Stimulated activated CD4-positive, alpha-beta T cell treated with anti-CD3 and anti-CD28 coated beads, Interleukin-15, amount 100 ng/mL, for 48 hours (primary cell): ENCODE measurements around the gene GPR148.

ENCODE experiments used
- DNase-seq, 2 donors: peaks; one replicate each; pipeline ENCODE4 v3.0.0-alpha.2; 2020; ENCODE audit warnings: low read depth in 2 of 2

GPR148 gene

DNA sequence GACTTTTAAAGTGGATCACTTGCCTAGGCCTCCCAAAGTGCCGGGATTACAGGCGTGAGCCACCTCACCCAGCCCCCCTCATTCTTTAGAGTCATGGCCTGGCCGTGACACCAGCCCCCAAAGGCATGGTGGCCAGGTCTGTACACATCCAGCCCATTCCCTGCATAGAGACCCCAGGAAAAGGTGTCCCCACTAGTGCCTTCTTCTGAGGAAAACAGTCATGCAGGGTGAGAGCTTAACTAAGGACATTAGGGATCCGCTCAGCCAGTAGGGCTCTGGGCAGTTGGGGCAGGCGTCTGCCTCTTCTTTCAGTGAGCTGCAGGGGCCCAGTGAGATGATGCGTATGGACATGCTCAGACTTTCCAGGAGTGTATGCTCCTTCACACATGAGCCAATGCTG, 20.8 kb downstream of the GPR148 start:
- DNase-seq: no peak

- no peak for DNase-seq
Measured at GRCh38 chr2:130754811-130755210, 25.9 kb downstream of the GPR148 start.

DNA sequence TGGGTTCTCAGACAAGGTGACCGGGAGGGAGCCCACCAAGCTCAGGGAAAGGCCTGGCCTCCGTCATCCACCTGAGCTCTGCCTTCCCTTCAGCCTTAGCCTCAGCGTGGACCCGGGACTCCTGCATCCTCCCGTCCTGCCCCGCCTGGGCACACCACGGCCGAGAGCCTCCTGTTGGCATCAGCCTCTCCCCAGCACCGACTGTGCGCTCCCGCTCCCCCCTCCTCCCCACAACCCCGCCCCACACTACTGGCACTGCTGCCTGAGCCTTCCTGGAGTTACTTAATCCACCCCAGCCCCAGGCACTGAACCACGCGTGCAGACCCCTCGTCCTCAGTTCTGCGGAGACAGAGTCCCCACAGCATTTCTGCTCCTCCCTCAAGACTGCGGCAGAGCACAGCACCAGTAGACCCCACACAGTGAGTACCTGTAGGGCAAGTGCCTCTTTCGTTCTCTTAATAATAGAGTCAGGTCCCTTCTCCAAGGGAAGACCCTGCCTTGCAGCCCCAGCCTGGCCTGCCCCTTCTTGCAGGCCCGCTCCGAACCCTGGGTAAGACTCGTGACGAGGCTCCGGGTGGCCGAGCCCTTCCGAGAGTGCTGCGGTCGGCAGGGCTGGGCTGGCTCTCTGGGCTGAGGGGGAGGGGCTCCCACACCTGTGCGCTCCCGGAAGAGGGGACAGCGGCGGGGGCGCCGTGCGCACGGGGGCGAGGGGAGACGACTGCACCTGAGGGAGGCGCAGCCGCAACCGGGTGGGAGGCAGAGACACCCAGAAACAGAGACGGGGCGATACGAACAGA, 26.6 kb downstream of the GPR148 start, which contains the start of gene AMER3:
TSS of gene AMER3 (plus strand) at position 285 of the 797 bp plus-strand sequence. CDS start 6,533 bp downstream, outside the sequence.
- DNase-seq: no peak

DNA sequence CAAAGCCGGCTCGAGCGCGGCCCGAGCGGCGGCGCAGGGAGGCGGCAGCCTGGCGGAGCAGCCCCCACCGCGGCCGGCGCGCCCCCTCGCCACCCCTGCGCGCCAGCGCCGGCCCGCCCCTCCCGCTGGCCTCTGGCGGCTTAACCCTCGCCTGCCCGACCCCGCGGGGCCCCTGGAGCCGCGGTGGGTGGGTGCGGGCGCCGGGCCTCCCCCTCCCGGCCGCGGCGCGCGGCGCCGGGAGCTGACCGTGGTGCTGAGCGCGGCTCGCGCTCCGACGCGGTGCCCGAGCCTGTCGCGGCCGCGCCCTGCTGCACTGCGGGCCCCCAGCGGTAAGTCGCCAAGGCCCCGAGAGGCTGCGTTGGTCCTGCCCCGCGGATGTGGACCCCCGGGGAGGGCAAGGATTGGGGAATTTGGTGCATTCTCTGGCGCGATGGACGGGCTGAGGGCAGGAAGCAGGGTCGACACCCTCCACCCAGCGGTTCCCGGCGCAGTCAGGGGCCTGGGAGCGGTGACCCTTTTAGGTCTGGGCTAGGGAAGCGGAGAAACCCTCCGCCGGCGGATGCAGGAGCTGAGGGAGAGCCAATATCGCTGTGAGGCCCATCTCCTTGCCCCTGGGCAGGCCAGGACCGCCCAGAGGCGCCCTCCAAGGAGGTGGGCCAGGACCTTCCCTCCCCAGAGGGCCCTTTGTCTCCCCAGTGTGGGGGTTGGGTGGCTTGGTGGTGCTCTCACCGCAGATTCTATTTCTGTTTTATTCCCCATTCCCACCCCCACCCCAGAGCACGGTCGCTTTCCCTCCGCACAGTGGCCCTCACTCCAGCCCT, 27.4 kb downstream of the GPR148 start:
- peak in 1 of 2 donors; percentile 11 for DNase-seq

GRCh38 chr2:130756874-130757668, 28.2 kb downstream of the GPR148 start:
- no peak for DNase-seq

DNA sequence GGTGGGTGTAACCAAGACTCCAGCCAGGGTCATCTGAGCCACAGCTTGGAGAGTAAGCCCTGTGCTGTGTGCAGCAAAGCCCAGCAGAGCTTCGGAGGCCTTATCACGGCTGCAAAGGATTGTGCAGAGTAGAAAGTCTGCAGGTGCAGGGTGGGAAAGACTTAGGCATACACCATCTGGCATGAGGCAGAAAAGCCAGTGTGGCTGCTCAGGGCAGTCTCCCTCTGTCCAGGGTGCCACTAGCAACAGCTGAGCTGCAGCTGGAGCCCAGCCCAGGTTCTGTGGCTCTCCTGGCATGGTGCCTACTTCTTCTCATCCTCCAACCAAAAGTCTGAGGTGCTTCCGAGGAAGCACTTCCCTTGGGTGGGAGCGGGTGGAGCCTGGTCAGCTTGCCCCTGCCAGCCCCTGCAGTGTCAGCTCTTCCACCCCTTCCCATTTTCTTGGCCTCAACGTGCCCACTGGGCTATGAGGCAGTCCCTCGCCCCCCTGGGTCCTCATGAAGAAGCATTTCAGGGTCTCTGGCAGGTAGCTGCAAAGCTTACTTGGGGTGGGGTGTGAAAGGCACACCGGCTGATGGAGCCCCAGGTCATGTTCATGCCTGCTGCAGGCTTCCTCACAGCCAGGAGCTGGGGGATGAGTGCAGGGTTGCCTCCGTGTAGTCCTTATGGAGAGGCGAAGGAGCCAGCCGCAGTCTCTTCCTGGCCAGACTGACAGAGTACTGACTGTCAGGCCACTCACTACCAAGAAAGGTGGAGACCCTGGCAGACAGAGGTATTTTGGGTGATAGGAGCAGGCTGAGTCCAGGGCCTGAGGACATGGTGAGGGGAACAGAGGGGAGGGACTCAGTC, 31.3 kb downstream of the GPR148 start:
- no peak for DNase-seq

DNA sequence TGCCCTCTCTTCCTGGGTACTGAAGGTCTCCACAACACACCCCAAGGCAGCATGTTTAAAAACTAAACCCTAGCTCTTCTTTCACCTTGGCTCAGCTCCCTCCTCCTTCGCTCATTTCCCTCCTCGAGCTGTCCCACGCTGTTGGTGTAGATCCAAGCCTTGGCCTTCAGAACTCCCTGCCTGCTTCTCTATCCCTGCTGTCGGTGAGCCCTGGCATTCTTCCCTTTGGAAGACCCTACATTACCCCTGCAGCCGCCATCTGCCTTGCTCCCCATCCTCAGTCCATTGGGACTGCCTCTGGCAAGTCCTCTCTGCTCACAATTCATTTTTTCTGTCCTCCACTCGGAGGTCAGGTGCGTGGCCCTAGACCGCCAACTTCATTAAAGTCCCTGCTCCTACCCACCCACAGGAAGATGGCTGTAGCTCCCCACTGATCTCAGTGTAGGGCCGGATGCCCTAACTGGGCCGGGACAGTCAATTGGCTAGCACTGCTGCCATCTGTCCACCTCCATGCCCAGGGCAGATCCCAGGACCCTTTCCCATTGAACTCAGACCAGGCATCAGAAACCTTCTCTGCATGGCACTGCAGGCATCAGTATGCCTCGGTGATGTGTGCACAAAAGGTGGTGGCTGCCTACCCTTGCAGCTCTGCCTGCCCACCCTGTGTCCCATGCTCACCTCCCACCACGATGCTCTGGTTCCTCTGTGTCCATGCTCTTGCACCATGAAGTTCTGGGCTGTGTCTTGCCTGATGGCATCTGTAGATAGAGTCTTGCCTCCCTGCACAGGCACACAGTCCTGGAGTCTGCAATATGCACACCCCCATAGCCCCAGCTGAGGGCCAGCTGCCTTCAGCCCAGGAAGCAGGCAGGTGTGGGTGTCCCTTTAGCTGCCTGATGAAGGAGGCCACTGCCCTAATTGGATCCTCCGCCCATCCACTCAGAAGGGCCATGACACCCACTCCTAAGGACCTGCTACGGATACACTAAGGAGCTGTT, 32.2 kb downstream of the GPR148 start:
- no peak for DNase-seq

DNA sequence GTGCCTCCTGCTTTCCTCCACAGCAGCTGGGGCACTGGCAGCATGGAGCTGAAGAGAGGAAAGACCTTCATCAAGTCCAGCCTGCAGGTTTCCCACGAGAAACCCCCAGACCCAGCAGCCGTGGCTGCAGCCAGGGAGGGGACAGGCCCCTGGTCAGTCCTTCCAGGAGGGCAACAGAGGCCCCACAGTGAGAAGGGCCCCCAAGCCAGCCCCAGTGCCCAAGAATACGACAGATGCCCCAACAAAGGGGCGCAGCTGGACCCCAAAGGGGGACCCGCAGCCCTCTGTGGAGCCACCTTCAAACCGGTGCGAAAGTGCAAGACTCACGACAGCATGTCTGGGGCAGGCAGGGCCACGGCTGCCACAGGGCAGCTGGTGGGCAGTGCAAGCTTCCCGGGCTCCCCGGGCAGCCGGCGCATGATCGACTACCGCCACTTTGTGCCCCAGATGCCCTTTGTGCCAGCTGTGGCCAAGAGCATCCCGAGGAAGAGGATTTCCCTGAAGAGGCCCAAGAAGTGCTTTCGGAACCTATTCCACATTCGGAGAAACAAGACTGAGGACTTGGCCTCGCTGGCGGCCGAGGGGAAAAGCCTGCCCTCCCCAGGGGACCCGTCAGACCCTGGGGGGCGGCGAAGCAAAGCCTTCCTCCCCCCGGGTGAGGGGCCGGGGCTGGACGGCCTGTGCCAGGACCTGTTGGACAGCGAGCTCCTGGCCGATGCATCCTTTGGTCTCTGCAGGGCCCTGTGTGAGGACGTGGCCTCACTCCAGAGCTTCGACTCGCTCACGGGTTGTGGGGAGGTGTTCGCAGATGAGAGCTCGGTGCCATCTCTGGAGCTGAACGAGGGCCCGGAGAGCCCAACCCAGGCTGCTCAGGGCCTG, 33.4 kb downstream of the GPR148 start:
- DNase-seq: no peak

GRCh38 chr2:130762910-130763385, 34.1 kb downstream of the GPR148 start:
- no peak for DNase-seq

- DNase-seq: no peak
Measured at GRCh38 chr2:130763405-130763804, 34.5 kb downstream of the GPR148 start.

- DNase-seq: no peak
Measured at GRCh38 chr2:130764035-130764820, 35.4 kb downstream of the GPR148 start.

GRCh38 chr2:130764821-130765115, 35.9 kb downstream of the GPR148 start:
- no peak for DNase-seq

DNA sequence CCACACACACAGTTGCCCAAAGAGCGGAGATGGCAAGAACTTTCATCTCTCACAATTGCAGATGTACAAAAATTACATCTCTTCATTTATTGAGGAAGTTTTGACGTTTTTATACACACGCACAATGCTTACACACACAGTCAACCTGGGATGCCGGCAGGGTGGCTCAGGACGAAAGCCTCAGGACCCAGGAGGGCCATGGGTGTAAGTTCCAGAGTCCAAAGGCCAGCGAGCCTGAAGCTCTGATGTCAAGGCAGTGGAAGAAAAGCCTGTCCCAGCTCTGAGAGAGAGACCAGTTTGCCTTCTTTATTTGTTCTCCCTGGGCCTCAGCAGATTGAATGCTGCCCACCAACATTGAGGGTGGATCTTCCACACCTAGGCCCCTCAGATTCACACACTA, 36.6 kb downstream of the GPR148 start:
- DNase-seq: no peak

DNA sequence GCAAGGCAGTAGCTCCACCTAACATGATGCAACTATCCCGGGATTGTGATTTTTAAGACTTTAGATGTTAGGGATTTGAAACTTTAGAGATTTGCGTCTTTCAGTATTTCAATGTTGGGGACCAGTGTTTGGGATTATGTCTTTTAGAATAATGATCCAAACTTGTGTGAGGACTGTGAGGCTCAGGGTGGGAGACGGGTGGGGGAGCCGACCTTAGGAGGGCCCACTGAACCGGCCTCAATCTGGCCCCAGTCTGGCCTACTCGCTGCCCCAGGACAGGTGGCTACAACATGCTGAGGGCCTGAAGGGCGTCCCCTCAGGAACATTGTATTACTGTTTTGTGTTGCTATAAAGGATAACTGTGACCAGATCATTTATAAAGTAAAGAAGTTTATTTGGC, 37.2 kb downstream of the GPR148 start:
- DNase-seq: no peak

DNA sequence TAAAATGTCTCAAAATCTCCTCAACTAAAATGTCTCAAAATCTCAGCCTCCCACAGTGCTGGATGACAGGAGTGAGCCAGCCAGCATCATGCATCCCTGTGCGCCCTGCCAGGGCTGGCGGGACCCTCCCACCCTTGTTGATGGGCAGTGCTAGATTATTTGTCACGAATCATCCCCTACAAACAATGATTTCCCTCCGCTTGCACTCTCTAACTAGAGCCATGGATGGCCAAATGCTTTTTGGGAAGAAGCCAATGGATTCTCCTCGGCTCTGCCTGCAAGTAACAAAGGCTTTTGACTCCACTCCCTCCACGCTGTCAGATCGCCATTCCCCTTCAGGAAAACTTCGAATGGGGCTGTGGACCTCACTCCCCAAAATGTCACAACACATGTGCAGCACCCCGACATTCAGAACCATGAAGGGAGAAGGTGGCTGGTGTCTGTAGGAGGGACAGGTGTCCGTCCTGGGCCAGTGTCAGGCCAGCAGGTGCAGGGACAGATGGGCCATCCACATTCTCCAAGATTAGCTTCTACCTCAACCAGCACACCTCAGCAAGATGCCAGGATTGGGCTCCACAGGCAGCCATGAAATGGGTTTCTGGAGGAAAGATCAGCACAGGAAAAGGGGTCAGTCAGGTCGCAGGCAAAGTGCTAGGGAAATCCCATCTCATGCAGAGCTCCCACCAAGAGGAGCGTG, 38.0 kb downstream of the GPR148 start:
- no peak for DNase-seq

- no peak for DNase-seq
Measured at GRCh38 chr2:130767408-130767775, 38.5 kb downstream of the GPR148 start.

DNA sequence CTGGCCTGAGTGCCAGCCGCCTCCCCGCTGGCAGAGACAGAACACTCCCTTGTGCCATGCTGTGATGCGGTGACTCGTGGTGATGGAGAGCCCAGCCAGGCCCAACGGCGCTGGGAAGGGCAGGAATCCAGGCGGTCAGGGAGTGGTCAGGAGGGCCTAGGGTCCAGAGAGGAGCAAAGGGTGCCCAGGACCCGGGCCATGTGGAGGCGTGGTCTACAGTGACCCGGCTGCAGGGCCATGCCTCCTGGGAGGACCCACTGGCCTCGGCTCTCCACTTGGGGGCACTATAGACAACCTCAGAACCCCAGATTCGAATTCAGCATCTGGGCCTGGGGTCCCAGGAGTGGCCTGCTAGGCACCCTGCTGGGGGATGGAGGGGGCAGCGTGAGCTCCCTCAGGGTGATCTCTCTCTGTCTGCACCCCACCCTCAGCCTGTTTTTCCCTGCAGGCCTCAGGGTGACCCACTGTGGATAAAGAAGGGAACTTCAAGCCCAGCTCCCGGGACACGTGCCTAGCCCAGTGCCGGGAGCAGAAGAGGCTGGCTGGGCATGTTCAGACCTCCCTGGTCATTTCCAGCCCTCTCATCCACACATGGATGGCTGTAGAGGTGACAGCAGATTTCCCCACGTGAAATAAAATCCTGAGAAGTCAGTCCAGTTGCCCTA, 39.5 kb downstream of the GPR148 start:
- DNase-seq: no peak
